H1 (cell line): Measurements from ENCODE around the gene OTOF. TPM values are rescaled to one million over a fixed set of nuclear protein-coding genes. Genes with fewer than 3 reads are reported as not detected.

Experiments used
- CTCF ChIA-PET: fragments of 300-600 bp; sonication (Branson Sonifier 250); formaldehyde crosslinking; loops from one replicate; lab custom pipeline; 2021; ENCODE audit not compliant: partially characterized antibody; lab: Charles Lee
- POLR2A ChIA-PET: fragments of 300-600 bp; sonication (Branson Sonifier 250); formaldehyde crosslinking; loops from one replicate; lab custom pipeline; 2021; ENCODE audit warnings: inconsistent platforms; ENCODE audit not compliant: partially characterized antibody; lab: Charles Lee
- DNase-seq, 2 experiments: peaks; one replicate each; pipeline versions ENCODE4 v3.0.0 to v3.0.0-alpha.2; 2010 to 2022; ENCODE audit warnings: low spot score in 2 of 2, low read depth in 1 of 2, mixed read lengths in 1 of 2
- FAIRE-seq: peaks from 2 replicates; lab custom pipeline; 2011; peaks lifted over from hg19 to GRCh38; lab: Jason Lieb, UNC
- H2AFZ ChIP-seq: 2 replicates; pipeline ENCODE4 v1.8.1; 2012; ENCODE audit warnings: low read length, inconsistent platforms
- H2AK5ac ChIP-seq: 2 replicates; pipeline ENCODE4 v1.6.1; 2013; ENCODE audit warnings: low read depth, low read length
- H2BK120ac ChIP-seq: replicated peaks from 2 replicates; pipeline ENCODE3; 2013; ENCODE audit warnings: low read depth, low read length, inconsistent platforms
- H2BK12ac ChIP-seq: 2 replicates; pipeline ENCODE4 v1.6.1; 2013; ENCODE audit warnings: low read depth, low read length
- H2BK15ac ChIP-seq: 2 replicates; pipeline ENCODE4 v1.6.1; 2013; ENCODE audit warnings: low read length
- H2BK20ac ChIP-seq: 2 replicates; pipeline ENCODE4 v1.6.1; 2013; ENCODE audit warnings: low read length
- H2BK5ac ChIP-seq: 2 replicates; pipeline ENCODE4 v1.6.1; 2013; ENCODE audit warnings: low read depth, low read length
- H3K14ac ChIP-seq: 2 replicates; pipeline ENCODE4 v1.6.1; 2013; ENCODE audit warnings: inconsistent platforms; ENCODE audit not compliant: insufficient read length
- H3K18ac ChIP-seq: 2 replicates; pipeline ENCODE4 v1.6.1; 2013; ENCODE audit warnings: low read length; ENCODE audit errors: extremely low read depth
- H3K23ac ChIP-seq: 2 replicates; pipeline ENCODE4 v1.6.1; 2013; ENCODE audit warnings: inconsistent platforms; ENCODE audit not compliant: insufficient read length
- H3K23me2 ChIP-seq: 2 replicates; pipeline ENCODE4 v1.6.1; 2013; ENCODE audit warnings: low read depth, low read length
- H3K27ac ChIP-seq: 2 replicates; pipeline ENCODE4 v1.6.1; 2011; ENCODE audit warnings: low read depth, low read length, inconsistent platforms
- H3K27me3 ChIP-seq, 4 experiments: replicated peaks in 1 of 4; 1 replicate in 1 of 4; 2 replicates in 3 of 4; pipeline versions ENCODE4 v1.6.1 to v1.8.1; 2011 to 2013; ENCODE audit warnings: low read length in 3 of 4, mild to moderate bottlenecking in 3 of 4, inconsistent platforms in 2 of 4, mixed read lengths in 2 of 4, moderate library complexity in 1 of 4; ENCODE audit not compliant: control insufficient read depth in 3 of 4, insufficient read depth in 3 of 4; ENCODE audit errors: extremely low read depth in 1 of 4
- H3K36me3 ChIP-seq, 4 experiments: 2 replicates each; pipeline versions ENCODE4 v1.6.1 to v1.8.1; 2011 to 2013; ENCODE audit warnings: mild to moderate bottlenecking in 4 of 4, low read length in 3 of 4, moderate library complexity in 2 of 4, control low read depth in 1 of 4, inconsistent platforms in 1 of 4; ENCODE audit not compliant: insufficient read depth in 4 of 4, control insufficient read depth in 2 of 4
- H3K4ac ChIP-seq: replicated peaks from 2 replicates; pipeline ENCODE3; 2013; ENCODE audit warnings: low read length, low read depth, mixed read lengths, inconsistent platforms; ENCODE audit not compliant: insufficient read length
- H3K4me1 ChIP-seq, 4 experiments: replicated peaks in 1 of 4; 1 replicate in 1 of 4; 2 replicates in 3 of 4; pipeline versions ENCODE4 v1.6.1 to v1.8.1; 2011 to 2013; ENCODE audit warnings: low read length in 3 of 4, inconsistent platforms in 2 of 4, mixed read lengths in 1 of 4; ENCODE audit not compliant: insufficient read depth in 4 of 4, control insufficient read depth in 3 of 4
- H3K4me2 ChIP-seq, 2 experiments: 2 replicates each; pipeline versions ENCODE4 v1.6.1 to v1.8.1; 2011 to 2013; ENCODE audit warnings: low read depth in 2 of 2, low read length in 2 of 2, control low read depth in 1 of 2, inconsistent platforms in 1 of 2, mild to moderate bottlenecking in 1 of 2; ENCODE audit not compliant: insufficient read depth in 1 of 2
- H3K4me3 ChIP-seq, 4 experiments: fragments of 200-600, 300-600 bp in 1 of 4; sonication (generic), shearing (Covaris generic), sonication (Bioruptor Twin) in 1 of 4; 2 replicates each; pipeline versions ENCODE4 v1.5.1 to v1.8.1; 2011 to 2016; ENCODE audit warnings: low read length in 4 of 4, low read depth in 3 of 4, control low read depth in 2 of 4, inconsistent platforms in 2 of 4, mild to moderate bottlenecking in 2 of 4, mixed read lengths in 1 of 4, moderate library complexity in 1 of 4; ENCODE audit not compliant: insufficient read depth in 2 of 4; ENCODE audit errors: extremely low read depth in 1 of 4
- H3K56ac ChIP-seq: replicated peaks from 2 replicates; pipeline ENCODE3; 2013; ENCODE audit warnings: low read depth, mild to moderate bottlenecking, mixed read lengths, low read length, inconsistent platforms; ENCODE audit not compliant: insufficient read length
- H3K79me1 ChIP-seq: 2 replicates; pipeline ENCODE4 v1.6.1; 2013; ENCODE audit warnings: low read depth, low read length, control low read depth
- H3K79me2 ChIP-seq, 2 experiments: 2 replicates each; pipeline versions ENCODE4 v1.6.1 to v1.8.1; 2012 to 2013; ENCODE audit warnings: low read length in 2 of 2, mild to moderate bottlenecking in 2 of 2, inconsistent platforms in 1 of 2; ENCODE audit not compliant: insufficient read depth in 2 of 2, control insufficient read depth in 1 of 2
- H3K9ac ChIP-seq, 4 experiments: replicated peaks in 1 of 4; 1 replicate in 1 of 4; 2 replicates in 3 of 4; pipeline versions ENCODE4 v1.6.1 to v1.8.1; 2011 to 2013; ENCODE audit warnings: low read depth in 3 of 4, low read length in 3 of 4, control low read depth in 2 of 4, mild to moderate bottlenecking in 2 of 4, moderate library complexity in 2 of 4, inconsistent platforms in 1 of 4; ENCODE audit errors: extremely low read depth in 1 of 4
- H3K9me3 ChIP-seq, 2 experiments: 2 replicates each; pipeline versions ENCODE4 v1.6.1 to v1.8.1; 2012 to 2013; ENCODE audit warnings: mild to moderate bottlenecking in 2 of 2, moderate library complexity in 2 of 2, control low read depth in 1 of 2, inconsistent platforms in 1 of 2, low read depth in 1 of 2, low read length in 1 of 2, mixed read lengths in 1 of 2; ENCODE audit not compliant: insufficient read depth in 2 of 2
- H4K20me1 ChIP-seq, 2 experiments: replicated peaks in 1 of 2; 2 replicates each; pipeline versions ENCODE3 to v1.8.1; 2011 to 2013; ENCODE audit warnings: inconsistent platforms in 2 of 2, low read length in 2 of 2, mild to moderate bottlenecking in 1 of 2; ENCODE audit not compliant: insufficient read depth in 2 of 2, control insufficient read depth in 1 of 2
- H4K5ac ChIP-seq: 2 replicates; pipeline ENCODE4 v1.6.1; 2013; ENCODE audit warnings: low read length, low read depth, mixed read lengths, inconsistent platforms; ENCODE audit not compliant: insufficient read length
- H4K8ac ChIP-seq: 2 replicates; pipeline ENCODE4 v1.8.0; 2013; ENCODE audit warnings: mild to moderate bottlenecking, moderate library complexity, low read length, inconsistent platforms; ENCODE audit not compliant: insufficient read depth; ENCODE audit errors: extremely low read depth
- H4K91ac ChIP-seq: replicated peaks from 2 replicates; pipeline ENCODE3; 2013; ENCODE audit warnings: low read length, mixed read lengths, inconsistent platforms; ENCODE audit not compliant: insufficient read length
- BRCA1 ChIP-seq: IDR thresholded peaks from 2 replicates; pipeline ENCODE4 v1.6.1; 2012; ENCODE audit warnings: low read depth, low read length, improper control_type of control experiment
- CHD1 ChIP-seq: IDR thresholded peaks from 2 replicates; pipeline ENCODE4 v1.6.1; 2012; ENCODE audit warnings: low read depth, low read length, improper control_type of control experiment
- EZH2 ChIP-seq: fragments of 200-600 bp; sonication (generic); IDR thresholded peaks from 2 replicates; pipeline ENCODE4 v1.7.1; 2012; ENCODE audit warnings: low read depth, mild to moderate bottlenecking, moderate library complexity, low read length, inconsistent platforms; ENCODE audit not compliant: severe bottlenecking
- KDM5A ChIP-seq: fragments of 200-600 bp; IDR thresholded peaks from 2 replicates; pipeline ENCODE4 v1.7.1; 2012; ENCODE audit warnings: mild to moderate bottlenecking, low read length, inconsistent platforms, mixed read lengths
- MAFK ChIP-seq: IDR thresholded peaks from 2 replicates; pipeline ENCODE4 v1.6.1; 2012; ENCODE audit warnings: low read depth, mild to moderate bottlenecking, improper control_type of control experiment, low read length
- PHF8 ChIP-seq: fragments of 200-600 bp; sonication (generic); conservative IDR thresholded peaks from 2 replicates; pipeline ENCODE4 v1.7.1; 2012; ENCODE audit warnings: low read depth, mild to moderate bottlenecking, inconsistent platforms, low read length, moderate library complexity
- POLR2A ChIP-seq, 2 experiments: IDR thresholded peaks; 1 replicate in 1 of 2; 2 replicates in 1 of 2; pipeline ENCODE4 v1.6.1; 2011; ENCODE audit warnings: low read depth in 2 of 2, low read length in 2 of 2, mild to moderate bottlenecking in 2 of 2; ENCODE audit errors: control extremely low read depth in 1 of 2
- RBBP5 ChIP-seq: IDR thresholded peaks from 2 replicates; pipeline ENCODE4 v1.7.1; 2012; ENCODE audit warnings: low read depth, mild to moderate bottlenecking, inconsistent platforms, low read length, moderate library complexity, borderline replicate concordance
- SIN3A ChIP-seq, 2 experiments: IDR thresholded peaks in 1 of 2; conservative IDR thresholded peaks in 1 of 2; 2 replicates each; pipeline ENCODE4 v1.6.1; 2011 to 2012; ENCODE audit warnings: low read length in 2 of 2, improper control_type of control experiment in 1 of 2, low read depth in 1 of 2, mild to moderate bottlenecking in 1 of 2
- WGBS, 2 experiments: shearing (Covaris generic) in 1 of 2; methylation state at CpG; one replicate each; pipeline versions ENCODE4 v1.1.6 to v1.1.7; 2013 to 2015; ENCODE audit warnings: low lambda C conversion rate in 2 of 2, mixed read lengths in 2 of 2, inconsistent platforms in 1 of 2, low coverage in 1 of 2, missing lambda C conversion rate in 1 of 2; ENCODE audit not compliant: insufficient replicate concordance in 2 of 2, insufficient coverage in 1 of 2, insufficient read length in 1 of 2; ENCODE audit errors: extremely low coverage in 1 of 2, missing lambda C conversion rate in 1 of 2; 5-methylcytosine and 5-hydroxymethylcytosine counted together
- polyA plus RNA-seq, 7 experiments: library from polyadenylated mRNA; depleted of rRNA in 3 of 7; stranded (reverse) in 5 of 7; unstranded in 2 of 7; fragments of >200 nt in 5 of 7; fragments of 200-250 nt in 2 of 7; gene quantifications; 1 replicate in 5 of 7; 2 replicates in 1 of 7; 4 replicates in 1 of 7; pipeline versions ENCODE4 v1.2.1 to v1.2.3, GENCODE V29; 2011 to 2013; ENCODE audit warnings: missing spikeins in 2 of 7, mixed read lengths in 2 of 7
- total RNA-seq: library from RNA; stranded (reverse); fragmentation: NEBNext Ultra II Directional; extraction: Animal tissue kit (Norgen Biotek cat#: 25700); gene quantifications from 2 replicates; pipeline ENCODE4 v1.2.1, GENCODE V29; 2021
- TF ChIP-seq, protein P1 (sequence below): IDR thresholded peaks from 2 replicates; pipeline ENCODE4 v1.6.1; 2012; ENCODE audit warnings: inconsistent platforms
- TF ChIP-seq, protein P2 (sequence below): IDR thresholded peaks from 2 replicates; pipeline ENCODE4 v1.6.1; 2012; ENCODE audit warnings: low read length, inconsistent platforms

Gene OTOF
- total and polyA plus RNA-seq, 2 of the 8 experiments (the other 6 are each of a cell fraction or from before 2014, with no cell fraction given): 0.06 TPM; not detected in 1

GRCh38 chr2:26444236-26444635 lies 33.7 kb downstream of the OTOF start:
- 90% methylated on average over 7 of the region's 7 CpGs; no CpG with 5 or more reads in 1 of the 2 experiments for WGBS, 2 experiments
- Histone ChIP-seq H2BK20ac (no peak overlapping the region), H2AFZ (no peak overlapping the region), H3K14ac (no peak overlapping the region), H3K4me1 (no peaks in the 10 kb centered on the region), H4K8ac (no peak overlapping the region), H2BK120ac (no peak overlapping the region), H3K18ac (no peak overlapping the region), H3K4me2 (no peak overlapping the region), H3K9me3 (no peaks in the 10 kb centered on the region), H3K4me3 (no peak overlapping the region), H2BK12ac (no peak overlapping the region), H4K91ac (no peak overlapping the region)
- no peak for FAIRE-seq
- ChIA-PET CTCF (interaction anchor here (0.9 to 1.2 kb wide), 3 partner anchors 11 to 147 kb away, joined by 3 to 4 read pairs (median 3); no protein-coding TSS in a partner anchor), POLR2A (interaction anchor here (1.3 kb wide), 1 partner anchor 17 kb away, joined by 3 read pairs; no protein-coding TSS in a partner anchor)
- peak in 1 of 2 experiments; percentile 23 for DNase-seq
- TF ChIP-seq PHF8 (no peak), BRCA1 (no peak), POLR2A (IDR thresholded peaks at IDR 0.05; ENCODE audit: control extremely low read depth in 1 of 2, low read depth in 2 of 2, low read length in 2 of 2) (no peak), EZH2 (no peak), CHD1 (no peak), SIN3A (conservative IDR thresholded peaks at IDR 0.05 in 1 of 2, IDR thresholded peaks at IDR 0.05 in 1 of 2; ENCODE audit: low read depth in 1 of 2, low read length in 2 of 2) (no peak), RBBP5 (no peak), MAFK (no peak), KDM5A (no peak)
- TF ChIP-seq, protein P1, sequence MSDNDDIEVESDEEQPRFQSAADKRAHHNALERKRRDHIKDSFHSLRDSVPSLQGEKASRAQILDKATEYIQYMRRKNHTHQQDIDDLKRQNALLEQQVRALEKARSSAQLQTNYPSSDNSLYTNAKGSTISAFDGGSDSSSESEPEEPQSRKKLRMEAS: no peak
- TF ChIP-seq, protein P2, sequence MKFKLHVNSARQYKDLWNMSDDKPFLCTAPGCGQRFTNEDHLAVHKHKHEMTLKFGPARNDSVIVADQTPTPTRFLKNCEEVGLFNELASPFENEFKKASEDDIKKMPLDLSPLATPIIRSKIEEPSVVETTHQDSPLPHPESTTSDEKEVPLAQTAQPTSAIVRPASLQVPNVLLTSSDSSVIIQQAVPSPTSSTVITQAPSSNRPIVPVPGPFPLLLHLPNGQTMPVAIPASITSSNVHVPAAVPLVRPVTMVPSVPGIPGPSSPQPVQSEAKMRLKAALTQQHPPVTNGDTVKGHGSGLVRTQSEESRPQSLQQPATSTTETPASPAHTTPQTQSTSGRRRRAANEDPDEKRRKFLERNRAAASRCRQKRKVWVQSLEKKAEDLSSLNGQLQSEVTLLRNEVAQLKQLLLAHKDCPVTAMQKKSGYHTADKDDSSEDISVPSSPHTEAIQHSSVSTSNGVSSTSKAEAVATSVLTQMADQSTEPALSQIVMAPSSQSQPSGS: no peak
- TF ChIP-seq, all 59 proteins: peak for 0
- H2BK5ac ChIP-seq: no peak overlapping the region
- no peaks in the 10 kb centered on the region for H3K27me3 ChIP-seq
- no peaks in the 10 kb centered on the region for H3K23me2 ChIP-seq
- no peaks in the 10 kb centered on the region for H3K79me1 ChIP-seq
- H2BK15ac ChIP-seq: no peak overlapping the region
- H4K5ac ChIP-seq: no peak overlapping the region
- no peaks in the 10 kb centered on the region for H3K36me3 ChIP-seq
- no peak overlapping the region for H3K56ac ChIP-seq
- H3K23ac ChIP-seq: no peak overlapping the region
- H2AK5ac ChIP-seq: no peak overlapping the region
- no peak overlapping the region for H3K27ac ChIP-seq
- no peaks in the 10 kb centered on the region for H4K20me1 ChIP-seq
- no peak overlapping the region for H3K4ac ChIP-seq
- no peaks in the 10 kb centered on the region for H3K79me2 ChIP-seq
- no peak overlapping the region for H3K9ac ChIP-seq
